HG03442 (cell line): ENCODE data around the gene CDK11B.
"Not testable (repeated sequence)": the region's sequence is repeated elsewhere in the genome, so short reads cannot be mapped to it uniquely, and the experiment has no call there.

Experiments used
- ATAC-seq: cut with Tn5 transposase; IDR thresholded peaks from one replicate; pipeline ENCODE4 v1.9.1; 2021; ENCODE audit warnings: mild to moderate bottlenecking, moderate library complexity; ENCODE audit not compliant: unreplicated experiment

The CDK11B gene

DNA sequence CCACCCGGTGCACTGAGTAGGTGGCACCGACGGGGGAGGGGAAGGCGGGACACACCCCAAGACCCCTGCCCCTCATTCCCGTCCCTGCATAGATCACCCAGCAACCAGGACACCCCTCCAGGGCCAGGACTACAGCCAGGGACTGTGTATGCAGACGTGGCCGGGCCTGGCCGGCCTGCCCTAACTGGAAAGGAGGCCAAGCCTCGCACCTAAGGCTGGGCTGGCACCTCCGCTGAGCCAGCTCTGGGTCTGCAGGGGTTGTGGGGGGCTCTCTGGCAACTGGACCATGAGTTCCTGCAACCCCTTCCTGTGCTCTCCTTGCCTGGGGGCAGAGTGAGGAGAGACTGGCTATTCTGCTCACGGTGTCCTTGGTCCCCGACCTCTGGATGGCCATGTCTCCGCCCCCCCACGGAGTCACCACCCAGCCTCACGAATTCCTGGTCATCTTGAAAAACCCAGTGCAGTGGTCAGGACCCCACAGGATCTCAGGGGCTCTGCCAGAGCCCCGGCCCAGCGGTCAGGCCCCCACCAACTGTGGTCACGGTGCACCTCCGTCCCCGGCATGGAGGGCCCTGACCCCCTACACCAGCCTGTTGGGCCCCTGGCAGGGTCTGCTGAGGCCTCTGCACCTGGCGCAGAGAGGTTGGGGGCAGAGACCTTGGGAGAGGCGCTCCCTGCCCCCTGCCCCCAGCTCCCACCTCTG, 57.8 kb downstream of the CDK11B start:
- no peak for ATAC-seq

DNA sequence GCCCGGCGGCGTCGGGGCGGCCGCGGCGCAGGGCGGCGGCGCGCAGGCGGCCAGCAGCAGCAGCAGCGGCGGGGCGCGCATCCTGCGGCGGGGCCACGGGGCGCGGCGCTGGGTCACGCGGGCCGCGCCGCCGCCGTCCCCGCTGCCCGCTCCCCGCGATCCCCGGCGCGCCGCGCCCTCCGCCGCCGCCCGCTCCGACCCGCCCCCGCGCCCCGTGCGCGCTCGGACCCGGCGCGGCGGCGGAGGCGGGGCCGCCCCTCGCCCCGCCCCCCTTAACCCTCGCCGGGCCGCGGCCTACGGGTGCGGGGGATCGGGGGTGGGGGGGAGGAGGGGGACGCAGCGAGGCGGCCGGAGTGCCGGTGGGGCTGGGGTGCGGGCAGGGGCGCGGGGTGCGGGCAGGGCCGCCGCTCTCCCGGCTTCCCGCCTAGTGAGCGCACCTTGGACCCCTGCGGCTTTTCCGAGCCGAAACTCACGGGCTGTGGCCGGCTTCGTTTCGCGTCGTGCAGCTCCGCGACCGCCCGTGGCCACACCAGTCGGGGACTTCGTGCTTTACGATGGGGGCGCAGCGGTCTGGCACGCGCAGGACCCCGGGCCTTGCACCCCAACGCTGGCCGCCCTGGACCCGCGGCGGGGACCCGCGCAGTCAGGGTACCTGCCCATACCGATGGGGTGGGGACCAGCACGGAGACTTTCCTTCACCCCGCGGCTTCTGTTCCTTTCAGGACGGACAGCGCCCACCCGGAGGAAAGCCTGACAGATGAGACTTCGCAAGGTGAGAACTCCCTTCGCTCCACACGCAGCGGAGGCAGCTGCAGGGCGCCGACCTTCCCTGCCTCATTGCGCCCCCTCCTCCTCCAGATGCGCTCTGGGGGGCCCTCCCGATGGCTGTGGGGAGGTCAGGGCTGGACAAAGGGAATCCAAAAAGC, 58.6 kb downstream of the CDK11B start, which contains the start of gene FNDC10:
Gene FNDC10 (minus strand): TSS at position 201 of the 926 bp plus-strand sequence. CDS start 120 bp downstream, at position 81.
- no peak for ATAC-seq

DNA sequence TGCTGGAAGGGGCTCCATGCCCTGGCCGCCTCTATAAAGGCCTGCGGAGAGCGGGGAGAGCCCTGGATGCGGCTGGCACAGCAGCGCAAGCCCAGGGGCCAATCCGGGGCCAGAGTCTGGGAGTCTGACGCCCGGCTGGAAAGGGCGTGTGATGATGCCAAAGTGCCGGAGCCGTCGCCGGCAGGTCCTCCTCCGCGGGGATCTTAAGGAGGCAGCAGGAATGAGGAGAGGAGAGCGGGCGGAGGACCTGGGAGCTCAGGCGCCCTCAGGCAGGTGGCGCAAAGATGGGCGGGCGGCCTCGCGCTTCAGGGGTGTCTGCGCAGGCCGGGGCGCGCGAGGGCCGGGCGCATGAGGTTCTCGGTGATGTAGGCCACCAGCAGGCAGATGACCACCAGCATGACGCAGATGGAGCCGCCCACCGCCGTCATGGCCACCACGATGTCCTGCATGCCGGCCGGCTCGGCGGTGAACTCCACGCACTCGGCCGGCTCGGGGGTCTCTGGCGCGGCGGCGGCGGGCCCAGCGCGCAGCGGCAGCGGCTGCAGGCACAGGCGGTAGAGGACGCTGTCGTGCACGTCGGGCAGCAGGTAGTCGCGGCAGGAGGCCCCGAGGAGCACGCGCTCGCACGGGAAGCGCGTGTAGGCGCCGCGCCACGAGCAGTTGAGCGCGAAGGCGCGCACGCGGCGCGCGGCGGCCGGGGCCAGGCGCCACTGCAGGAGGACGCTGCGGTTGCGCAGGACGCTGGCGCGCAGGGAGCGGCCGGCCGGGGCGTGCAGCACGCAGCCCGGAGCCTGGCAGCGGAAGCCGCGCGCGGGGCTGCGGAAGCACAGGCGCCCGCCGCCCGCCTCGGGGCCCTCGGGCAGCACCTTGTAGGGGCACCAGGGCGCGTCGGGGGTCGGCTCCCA, 59.5 kb downstream of the CDK11B start:
- no peak for ATAC-seq

DNA sequence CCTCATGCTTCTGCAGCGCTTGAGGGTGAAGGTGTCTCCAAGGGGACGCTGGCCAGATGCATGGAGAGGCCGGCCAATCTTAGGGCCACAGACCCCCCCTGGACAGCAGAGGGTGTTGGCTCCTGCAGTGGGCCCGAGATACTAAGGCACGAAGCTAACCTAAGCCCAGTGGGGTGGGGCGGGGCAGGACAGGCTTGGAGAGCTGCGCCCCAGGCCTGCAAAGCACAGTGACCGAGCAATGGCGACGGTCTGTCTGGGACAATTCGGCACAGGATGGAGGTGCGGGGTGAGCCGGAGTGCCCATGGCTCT, 60.1 kb downstream of the CDK11B start:
- ATAC-seq, result no peak

DNA sequence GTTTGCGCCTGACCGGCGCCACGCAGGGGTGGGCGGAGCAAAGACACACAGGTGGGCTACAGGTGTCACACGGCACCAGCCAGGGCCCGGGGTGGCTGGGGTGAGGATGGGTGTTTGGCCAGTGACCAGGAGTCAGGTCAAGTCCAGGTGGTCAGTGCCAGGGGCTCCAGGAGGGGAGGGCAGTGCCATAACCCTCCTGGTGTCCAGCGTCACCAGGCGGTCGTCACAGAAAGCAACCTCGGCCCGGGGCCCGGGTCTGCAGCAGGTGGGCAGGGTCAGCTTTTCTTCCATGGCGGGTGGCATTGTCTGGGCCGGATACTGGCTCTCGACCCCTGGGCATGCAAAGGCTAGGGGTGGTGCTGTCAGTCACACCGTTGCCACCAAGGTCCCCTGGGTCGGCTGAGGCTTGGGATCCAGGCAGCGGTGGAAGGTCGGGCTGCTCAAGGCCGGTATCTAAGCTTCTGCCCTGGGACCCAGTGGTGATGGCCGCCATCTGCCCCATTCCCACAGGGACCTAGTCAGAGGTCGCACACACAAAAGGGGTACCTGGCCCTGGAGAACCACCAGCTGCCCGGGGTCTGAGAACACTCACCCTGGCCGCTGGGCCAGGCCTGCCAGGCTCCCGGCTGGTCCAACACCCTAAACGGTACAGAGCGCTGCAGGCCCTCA, 60.6 kb downstream of the CDK11B start:
- no peak for ATAC-seq

DNA sequence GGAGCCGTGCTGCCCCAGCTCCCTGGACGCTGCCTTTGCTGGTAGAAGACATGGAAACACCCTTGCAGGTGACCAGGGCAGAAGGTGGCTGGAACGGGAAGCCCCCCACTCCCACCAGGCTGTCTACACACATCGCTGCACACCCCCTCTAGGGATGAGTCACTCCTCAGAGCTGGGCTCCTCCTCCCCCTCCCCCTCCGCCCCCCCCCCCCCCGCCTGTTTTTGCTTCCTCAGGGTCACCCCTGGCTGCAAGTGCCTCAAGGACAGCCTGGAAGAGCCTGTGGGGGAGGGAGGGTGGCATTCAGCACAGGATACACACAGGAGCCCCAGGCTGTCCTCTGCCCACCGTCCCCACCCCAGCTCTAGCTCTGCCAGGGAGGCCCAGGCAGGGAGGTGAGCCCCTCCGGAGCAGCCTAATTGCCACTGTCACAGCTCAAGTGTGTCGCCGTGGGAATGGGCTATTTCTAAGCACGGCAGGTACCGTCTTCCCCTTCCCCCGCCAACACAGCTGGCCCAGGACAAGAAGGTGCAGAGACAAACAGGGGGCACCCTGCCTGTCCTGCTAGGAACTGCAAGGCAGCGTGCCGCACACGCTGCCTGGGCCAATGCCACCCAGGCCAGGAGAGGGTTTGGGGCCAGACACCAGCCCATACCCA, 61.4 kb downstream of the CDK11B start:
- ATAC-seq, result no peak

DNA sequence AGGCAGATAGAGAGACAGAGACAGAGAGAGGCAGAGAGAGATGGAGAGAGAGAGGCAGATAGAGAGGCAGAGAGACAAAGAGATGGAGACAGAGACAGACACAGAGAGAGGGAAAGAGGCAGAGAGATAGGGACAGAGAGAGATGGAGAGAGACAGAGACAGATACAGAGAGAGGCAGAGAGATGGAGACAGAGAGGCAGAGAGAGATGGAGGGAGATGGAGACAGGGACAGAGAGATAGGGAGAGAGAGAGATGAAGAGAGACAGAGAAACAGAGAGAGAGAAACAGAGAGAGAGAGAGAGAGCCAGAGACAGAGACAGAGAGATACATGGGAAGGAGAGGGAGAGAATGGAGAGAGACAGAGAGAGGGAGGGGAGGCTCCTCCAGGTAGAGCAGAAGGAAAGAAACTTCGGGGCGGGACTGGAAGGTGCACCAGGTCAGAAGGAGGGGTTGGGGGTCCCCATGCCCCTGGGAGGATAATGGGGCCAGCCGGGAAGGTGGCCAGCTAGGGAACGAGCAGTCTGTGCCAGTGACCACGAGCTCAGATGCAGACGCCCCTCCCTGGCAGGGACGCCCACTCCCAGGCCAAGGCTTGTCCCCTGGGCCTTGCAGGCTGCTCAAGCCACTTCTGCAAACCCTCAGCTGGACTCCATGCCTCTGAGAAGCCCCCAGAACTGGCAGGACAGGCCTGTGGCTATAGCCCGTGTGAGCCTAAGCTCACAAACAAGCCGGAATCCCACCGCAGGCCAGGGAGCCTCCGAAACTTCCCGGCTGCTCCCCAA, 62.1 kb downstream of the CDK11B start:
- ATAC-seq, result no peak

DNA sequence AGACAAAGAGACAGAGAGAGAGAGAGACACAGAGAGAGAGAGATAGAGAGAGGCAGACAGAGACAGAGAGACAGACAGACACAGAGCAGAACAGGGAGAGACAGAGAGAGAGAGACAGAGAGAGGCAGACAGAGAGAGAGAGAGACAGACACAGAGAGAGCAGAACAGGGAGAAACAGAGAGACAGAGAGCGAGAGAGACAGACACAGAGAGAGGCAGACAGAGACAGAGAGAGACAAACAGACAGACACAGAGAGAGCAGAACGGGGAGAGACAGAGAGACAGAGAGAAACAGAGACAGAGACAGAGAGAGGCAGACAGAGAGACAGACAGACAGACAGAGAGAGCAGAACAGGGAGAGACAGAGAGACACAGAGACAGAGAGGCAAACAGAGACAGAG, 63.5 kb downstream of the CDK11B start:
- ATAC-seq, result not testable (repeated sequence)

DNA sequence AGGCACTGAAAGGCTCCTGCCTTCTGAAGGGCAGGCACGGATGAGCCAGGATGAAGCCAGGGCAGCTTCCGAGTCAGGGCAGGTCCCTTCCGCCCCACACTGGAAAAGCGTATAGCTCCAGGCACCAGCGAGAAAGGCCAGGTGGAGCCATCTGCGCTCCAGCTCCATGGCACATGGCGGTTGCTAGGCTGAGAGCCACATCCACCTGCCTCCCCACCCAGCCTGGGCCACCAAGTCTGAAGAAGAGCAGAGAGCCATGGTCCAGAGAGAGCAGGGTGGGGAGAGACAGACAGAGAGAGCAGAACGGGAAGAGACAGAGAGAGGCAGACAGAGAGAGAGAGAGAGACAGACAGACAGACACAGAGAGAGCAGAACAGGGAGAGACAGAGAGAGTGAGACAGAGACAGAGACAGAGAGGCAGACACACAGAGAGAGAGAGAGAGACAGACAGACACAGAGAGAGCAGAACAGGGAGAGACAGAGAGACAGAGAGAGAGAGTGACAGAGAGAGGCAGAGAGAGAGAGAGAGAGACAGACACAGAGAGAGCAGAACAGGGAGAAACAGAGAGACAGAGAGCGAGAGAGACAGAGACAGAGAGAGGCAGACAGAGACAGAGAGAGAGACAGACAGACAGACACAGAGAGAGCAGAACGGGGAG, 64.1 kb downstream of the CDK11B start:
- no peak for ATAC-seq

DNA sequence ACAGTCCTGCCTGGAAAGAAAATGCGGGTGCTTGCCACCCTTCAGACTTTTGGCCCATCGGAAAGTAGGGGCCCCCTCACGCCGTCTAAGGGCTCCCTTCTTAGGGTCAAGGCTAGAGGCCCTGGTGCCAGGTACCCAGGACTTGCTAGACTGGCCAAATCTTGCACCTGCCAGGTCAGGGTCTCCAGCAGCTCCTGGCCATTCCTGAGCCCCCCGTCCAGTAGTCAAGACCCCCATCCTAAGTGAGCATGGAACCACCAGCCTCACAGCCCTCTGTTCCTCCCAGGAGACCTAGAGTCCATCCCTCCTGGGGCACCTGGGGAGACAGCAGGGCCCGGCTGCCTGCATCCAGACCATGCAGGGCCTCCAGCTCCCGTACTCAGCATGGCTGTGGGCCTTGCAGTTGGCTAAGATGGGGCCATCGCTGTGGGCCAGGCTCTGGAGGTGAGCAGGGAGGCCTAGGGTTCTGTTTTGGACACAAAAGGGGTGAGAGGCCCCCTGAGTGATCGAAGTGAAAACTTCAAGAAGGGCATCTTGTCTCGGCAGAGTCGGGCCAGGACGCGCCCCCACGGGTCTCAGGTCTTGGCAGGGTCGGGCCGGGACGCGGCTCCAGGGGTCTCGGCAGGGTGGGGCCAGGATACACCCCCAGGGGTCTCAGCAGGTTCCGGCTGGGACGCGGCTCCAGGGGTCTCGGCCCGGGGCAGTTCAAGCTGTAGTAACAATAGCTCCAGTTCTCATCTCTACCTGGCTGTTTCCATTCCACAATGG, 64.8 kb downstream of the CDK11B start:
- ATAC-seq, result no peak

DNA sequence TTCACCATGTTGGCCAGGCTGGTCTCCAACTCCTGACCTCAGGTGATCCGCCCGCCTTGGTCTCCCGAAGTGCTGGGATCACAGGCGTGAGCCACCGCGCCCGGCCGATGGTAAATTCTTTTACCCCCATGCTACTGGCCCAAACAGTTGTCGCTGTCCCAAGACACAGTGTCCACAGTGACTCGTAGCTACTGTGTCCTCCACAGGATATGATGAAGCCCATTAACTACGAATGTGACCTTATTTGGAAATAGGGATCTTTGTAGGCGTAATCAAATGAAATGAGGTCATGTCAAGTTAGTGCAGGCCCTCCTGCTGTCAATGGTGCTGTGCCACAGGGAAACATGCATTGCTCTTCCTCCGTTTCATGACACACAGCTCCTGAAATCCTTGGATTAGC, 67.4 kb downstream of the CDK11B start:
- ATAC-seq, result no peak
